HCT116 (cell line): Measurements from ENCODE around the gene RADIL. TPM values are rescaled to one million over a fixed set of nuclear protein-coding genes. Genes with fewer than 3 reads are reported as not detected.

Experiments
- ATAC-seq: fragments of 200-7000 bp; cut with Tn5 transposase; 2 replicates; pipeline ENCODE4 v1.9.1; 2020; ENCODE audit warnings: mild to moderate bottlenecking, moderate library complexity
- BruUV-seq: library from RNA; stranded (reverse); fragments of 400-500 nt; replicated peaks from 2 replicates; lab custom pipeline; 2021; lab: Mats Ljungman, UMichigan
- CTCF ChIA-PET: fragments of 300-600 bp; sonication (Branson Sonifier 250); formaldehyde crosslinking; loops from one replicate; lab custom pipeline; 2021; ENCODE audit warnings: antibody characterized with exemption; lab: Charles Lee
- POLR2A ChIA-PET: fragments of 300-600, 350-600 bp; sonication (Branson Sonifier 250); formaldehyde crosslinking; loops from one replicate; lab custom pipeline; 2021; ENCODE audit warnings: antibody characterized with exemption; lab: Charles Lee
- RAD21 ChIA-PET, 2 experiments: fragments of 300-600 bp; sonication (Branson Sonifier 250); formaldehyde crosslinking; loops; one replicate each; lab custom pipeline; 2023; ENCODE audit warnings: low total read pairs in 2 of 2; ENCODE audit not compliant: uncharacterized antibody in 2 of 2, unreplicated experiment in 2 of 2, low non-redundant PET in 1 of 2; lab: Charles Lee
- DNase-seq: peaks from one replicate; pipeline ENCODE4 v3.0.0-alpha.2; 2010; ENCODE audit warnings: low read depth, low spot score
- H2AFZ ChIP-seq: fragments of 200-600 bp; shearing (Covaris generic), sonication (generic); 2 replicates; pipeline ENCODE4 v1.6.1; 2017; ENCODE audit warnings: low read depth, mixed run types, mixed read lengths, antibody characterized with exemption, low read length; ENCODE audit not compliant: poor library complexity, severe bottlenecking
- H3K27ac ChIP-seq: 2 replicates; pipeline ENCODE4 v1.5.1; 2012; ENCODE audit warnings: low read depth, low read length
- H3K27me3 ChIP-seq: fragments of 200-600 bp; sonication (generic); 2 replicates; pipeline ENCODE4 v1.6.1; 2016; ENCODE audit warnings: mixed run types, low read length, mixed read lengths; ENCODE audit not compliant: insufficient read depth
- H3K36me3 ChIP-seq, 2 experiments: fragments of 200-500 bp in 1 of 2; fragments of 200-600 bp in 1 of 2; sonication (Bioruptor generic) in 1 of 2; sonication (generic) in 1 of 2; 2 replicates each; pipeline versions ENCODE4 v1.5.1 to v1.6.1; 2014 to 2016; ENCODE audit warnings: low read length in 2 of 2, inconsistent platforms in 1 of 2, mixed read lengths in 1 of 2, mixed run types in 1 of 2; ENCODE audit not compliant: insufficient read depth in 2 of 2, control insufficient read depth in 1 of 2
- H3K4me1 ChIP-seq, 2 experiments: fragments of 200-600 bp in 1 of 2; sonication (generic) in 1 of 2; 2 replicates each; pipeline versions ENCODE4 v1.5.1 to v1.6.1; 2012 to 2017; ENCODE audit warnings: low read length in 2 of 2, inconsistent platforms in 1 of 2, mild to moderate bottlenecking in 1 of 2, mixed read lengths in 1 of 2, mixed run types in 1 of 2, moderate library complexity in 1 of 2; ENCODE audit not compliant: insufficient read depth in 2 of 2, control insufficient read depth in 1 of 2
- H3K4me2 ChIP-seq: fragments of 200-600 bp; sonication (generic); 2 replicates; pipeline ENCODE4 v1.6.1; 2017; ENCODE audit warnings: mixed run types, low read length, mixed read lengths
- H3K4me3 ChIP-seq, 2 experiments: fragments of 200-600 bp in 1 of 2; sonication (generic) in 1 of 2; replicated peaks in 1 of 2; 2 replicates each; pipeline ENCODE4 v1.5.1; 2011 to 2016; ENCODE audit warnings: low read length in 2 of 2, control low read depth in 1 of 2, low read depth in 1 of 2, mild to moderate bottlenecking in 1 of 2, mixed read lengths in 1 of 2, mixed run types in 1 of 2
- H3K79me2 ChIP-seq: fragments of 200-600 bp; sonication (generic); 2 replicates; pipeline ENCODE4 v1.6.1; 2017; ENCODE audit warnings: mild to moderate bottlenecking, mixed run types, low read length, moderate library complexity, mixed read lengths; ENCODE audit not compliant: insufficient read depth
- H3K9ac ChIP-seq: fragments of 200-600 bp; sonication (generic); 2 replicates; pipeline ENCODE4 v1.6.1; 2016; ENCODE audit warnings: low read length, mixed read lengths
- H3K9me2 ChIP-seq: fragments of 200-600 bp; sonication (generic), shearing (Covaris generic); 2 replicates; pipeline ENCODE4 v1.6.1; 2017; ENCODE audit warnings: mixed run types, mild to moderate bottlenecking, moderate library complexity; ENCODE audit not compliant: insufficient read depth
- H3K9me3 ChIP-seq, 2 experiments: fragments of 200-500 bp in 1 of 2; fragments of 200-600 bp in 1 of 2; sonication (Bioruptor generic) in 1 of 2; sonication (generic) in 1 of 2; 2 replicates each; pipeline ENCODE4 v1.6.1; 2014 to 2017; ENCODE audit warnings: low read length in 2 of 2, mixed read lengths in 2 of 2, inconsistent platforms in 1 of 2, low read depth in 1 of 2, mild to moderate bottlenecking in 1 of 2, mixed run types in 1 of 2, moderate library complexity in 1 of 2; ENCODE audit not compliant: control insufficient read depth in 1 of 2, insufficient read depth in 1 of 2
- H4K20me1 ChIP-seq: fragments of 200-600 bp; sonication (generic), shearing (Covaris generic); 2 replicates; pipeline ENCODE4 v1.6.1; 2017; ENCODE audit warnings: mixed run types, mild to moderate bottlenecking, moderate library complexity; ENCODE audit not compliant: insufficient read depth
- ATF3 ChIP-seq: IDR thresholded peaks from 2 replicates; pipeline ENCODE4 v1.6.1; 2012
- CBX3 ChIP-seq: IDR thresholded peaks from 2 replicates; pipeline ENCODE4 v1.6.1; 2012; ENCODE audit warnings: low read depth
- CTCF ChIP-seq, 3 experiments: fragments of 200-600 bp in 1 of 3; sonication (generic) in 1 of 3; IDR thresholded peaks in 2 of 3; conservative IDR thresholded peaks in 1 of 3; 2 replicates each; pipeline ENCODE4 v1.5.1; 2012 to 2017; ENCODE audit warnings: low read depth in 2 of 3, low read length in 2 of 3, antibody characterized with exemption in 1 of 3, borderline replicate concordance in 1 of 3, control low read depth in 1 of 3, mild to moderate bottlenecking in 1 of 3, mixed read lengths in 1 of 3, mixed run types in 1 of 3, moderate library complexity in 1 of 3; ENCODE audit not compliant: insufficient read depth in 1 of 3
- EGR1 ChIP-seq: IDR thresholded peaks from 2 replicates; pipeline ENCODE4 v1.6.1; 2012; ENCODE audit warnings: low read depth
- ELF1 ChIP-seq: IDR thresholded peaks from 2 replicates; pipeline ENCODE4 v1.6.1; 2012; ENCODE audit warnings: low read depth, borderline replicate concordance
- EZH2phosphoT487 ChIP-seq: fragments of 200-600 bp; IDR thresholded peaks from 2 replicates; pipeline ENCODE4 v1.6.1; 2018; ENCODE audit warnings: antibody characterized with exemption, borderline replicate concordance
- POLR2A ChIP-seq: IDR thresholded peaks from 2 replicates; pipeline ENCODE4 v1.7.0; 2011; ENCODE audit warnings: borderline replicate concordance; ENCODE audit not compliant: insufficient read depth, insufficient read length; ENCODE audit errors: extremely low read depth
- POLR2AphosphoS5 ChIP-seq: IDR thresholded peaks from 2 replicates; pipeline ENCODE4 v1.6.1; 2011; ENCODE audit warnings: mild to moderate bottlenecking, low read depth, low read length, moderate library complexity
- REST ChIP-seq: IDR thresholded peaks from 2 replicates; pipeline ENCODE4 v1.6.1; 2012; ENCODE audit warnings: low read depth
- SP1 ChIP-seq: IDR thresholded peaks from 2 replicates; pipeline ENCODE4 v1.6.1; 2012; ENCODE audit warnings: low read depth
- SRF ChIP-seq: IDR thresholded peaks from 2 replicates; pipeline ENCODE4 v1.6.1; 2012; ENCODE audit warnings: low read depth
- YY1 ChIP-seq: IDR thresholded peaks from 2 replicates; pipeline ENCODE4 v1.6.1; 2011; ENCODE audit warnings: low read length, low read depth, moderate library complexity, mild to moderate bottlenecking; ENCODE audit not compliant: insufficient replicate concordance; ENCODE audit errors: extremely low read depth
- ZBTB33 ChIP-seq: IDR thresholded peaks from 2 replicates; pipeline ENCODE4 v1.6.1; 2011; ENCODE audit warnings: mild to moderate bottlenecking, low read length, moderate library complexity; ENCODE audit not compliant: insufficient replicate concordance; ENCODE audit errors: extremely low read depth
- ZNF274 ChIP-seq: fragments of 200-500 bp; sonication (Bioruptor generic); IDR thresholded peaks from 2 replicates; pipeline ENCODE4 v1.6.1; 2014; ENCODE audit warnings: mild to moderate bottlenecking, low read depth, low read length, inconsistent platforms
- intact Hi-C: fragments of 100-400 bp; cut with micrococcal nuclease; formaldehyde crosslinking; loops from 2 replicates; pipeline ENCODE4 v1.10.0; 2022
- total RNA-seq: library from RNA; stranded (reverse); gene quantifications from one replicate; pipeline ENCODE4 v1.2.1, GENCODE V29; 2021; ENCODE audit not compliant: unreplicated experiment

The RADIL gene
- total RNA-seq, 1 experiment from 2014 or later = 5.3 TPM

- no peaks in the 10 kb centered on the region for H3K4me1 ChIP-seq
- BruUV-seq = no TSS peak
Measured at GRCh38 chr7:4825081-4825480, 58.4 kb downstream of the RADIL start.

More at GRCh38 chr7:4825081-4825480, 58.4 kb downstream of the RADIL start:
- no peak overlapping the region for H3K4me2 ChIP-seq
- no peaks in the 10 kb centered on the region for H3K27me3 ChIP-seq
- no peaks in the 10 kb centered on the region for H3K9me3 ChIP-seq
- H3K79me2 ChIP-seq = no peaks in the 10 kb centered on the region
- CTCF ChIA-PET = no interaction called here
- intact Hi-C loops = no loop called here
- no peak overlapping the region for H2AFZ ChIP-seq
- H3K9me2 ChIP-seq = no peaks in the 10 kb centered on the region
- no peak overlapping the region for H3K4me3 ChIP-seq
- ATAC-seq = no peak
- DNase-seq = no peak
- no peaks in the 10 kb centered on the region for H4K20me1 ChIP-seq
- POLR2A ChIA-PET = no interaction called here
- no peaks in the 10 kb centered on the region for H3K36me3 ChIP-seq
- RAD21 ChIA-PET = interaction anchor here in 1 of 2 experiments (0.6 kb wide), 1 partner anchor 48 kb away, joined by 5 read pairs; no protein-coding TSS in a partner anchor
- no peak overlapping the region for H3K9ac ChIP-seq
- H3K27ac ChIP-seq = no peak overlapping the region
- TF ChIP-seq ATF3 (no peak), ZNF274 (no peak), ELF1 (no peak), POLR2A (no peak), EGR1 (no peak), SRF (no peak), SP1 (no peak), EZH2phosphoT487 (no peak), CBX3 (no peak), POLR2AphosphoS5 (no peak), CTCF (IDR thresholded peaks at IDR 0.05 in 2 of 3, conservative IDR thresholded peaks at IDR 0.05 in 1 of 3; ENCODE audit: borderline replicate concordance in 1 of 3, insufficient read depth in 1 of 3, low read depth in 2 of 3, low read length in 2 of 3) (no peak), ZBTB33 (no peak), YY1 (no peak), REST (no peak)
